Measurements from ENCODE around the gene ZNF536. TPM values are rescaled to one million over a fixed set of nuclear protein-coding genes. Genes with fewer than 3 reads are reported as not detected.

ZNF536 gene
- total and polyA plus RNA-seq, 10 of the 15 experiments (the other 5 are each of a cell fraction or from before 2014, with no cell fraction given), result not detected

DNA sequence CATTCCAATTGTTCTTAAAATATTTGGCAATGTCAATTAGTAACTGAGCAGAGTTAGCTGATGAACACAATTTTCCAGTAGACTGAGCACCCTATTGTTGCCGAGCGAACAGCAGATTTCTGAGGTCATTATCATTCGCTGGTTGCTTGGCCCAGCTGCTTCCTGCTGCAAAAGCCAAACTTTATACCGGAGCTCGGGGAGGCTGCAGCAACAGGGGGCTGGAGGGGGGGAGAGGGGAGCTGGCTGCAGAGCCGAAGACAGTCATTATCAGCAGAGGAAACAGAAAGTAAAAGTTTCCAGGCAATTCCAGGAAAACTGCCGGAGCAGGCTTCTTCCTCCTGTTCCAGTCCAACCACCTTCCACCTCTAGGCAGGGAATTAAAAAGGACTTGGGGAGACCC, 77.9 kb downstream of the ZNF536 start:
- H3K4me2 ChIP-seq (ENCODE audit: control insufficient read depth, insufficient read depth), result no peak overlapping the region
- ChIA-PET SMC1A (ENCODE audit: uncharacterized antibody, unreplicated experiment) (no interaction called here), CTCF (no interaction called here), RAD21 (ENCODE audit: unreplicated experiment) (no interaction called here), POLR2A (no interaction called here)
- H4K20me1 ChIP-seq (ENCODE audit: control insufficient read depth, insufficient read depth), result no peaks in the 10 kb centered on the region
- no peaks in the 10 kb centered on the region for H3K36me3 ChIP-seq (ENCODE audit: control insufficient read depth in 2 of 2, insufficient read depth in 2 of 2, low read length in 1 of 2)
- no peak overlapping the region for H3K4me3 ChIP-seq
- DNase-seq (ENCODE audit: low read depth, low spot score) (no peak), FAIRE-seq (no peak), ATAC-seq (no peak)
- BruUV-seq (replicated peaks), result no TSS peak
- H3K79me2 ChIP-seq (ENCODE audit: control insufficient read depth, insufficient read depth, low read length), result no peaks in the 10 kb centered on the region
- H3K9me3 ChIP-seq (replicated peaks; ENCODE audit: control insufficient read depth, insufficient read depth, low read length), result no peaks in the 10 kb centered on the region; the same call in 2 of the 3 replicates
- intact Hi-C loops (cut with micrococcal nuclease; ENCODE audit: unreplicated experiment), result no loop called here
- H3K4me1 ChIP-seq (ENCODE audit: control insufficient read depth, insufficient read depth, low read length), result no peaks in the 10 kb centered on the region
- in situ Hi-C loops (cut with MboI), result no loop called here
- no peak for TF ChIP-seq POLR2AphosphoS2 (IDR thresholded peaks at IDR 0.05; ENCODE audit: low read depth, low read length)
- TF ChIP-seq, protein P1, sequence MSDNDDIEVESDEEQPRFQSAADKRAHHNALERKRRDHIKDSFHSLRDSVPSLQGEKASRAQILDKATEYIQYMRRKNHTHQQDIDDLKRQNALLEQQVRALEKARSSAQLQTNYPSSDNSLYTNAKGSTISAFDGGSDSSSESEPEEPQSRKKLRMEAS (IDR thresholded peaks at IDR 0.05; ENCODE audit: low read depth, low read length), result no peak
- no peak for TF ChIP-seq BMI1 (IDR thresholded peaks at IDR 0.05; ENCODE audit: borderline replicate concordance)
- TF ChIP-seq BCL11A (IDR thresholded peaks at IDR 0.05; ENCODE audit: low read depth, low read length), result no peak
- no peak overlapping the region for H2AFZ ChIP-seq (ENCODE audit: control insufficient read depth, low read depth, low read length)
- H3K9ac ChIP-seq (ENCODE audit: control insufficient read depth, insufficient read depth, low read length), result no peak overlapping the region
- WGBS (ENCODE audit: insufficient coverage, insufficient replicate concordance, low lambda C conversion rate, missing lambda C conversion rate), result 1% methylated on average over 7 of the region's 7 CpGs
- H3K27ac ChIP-seq (ENCODE audit: control insufficient read depth, insufficient read depth), result no peak overlapping the region
- H3K27me3 ChIP-seq (replicated peaks in 1 of 2; ENCODE audit: control insufficient read depth in 2 of 2, insufficient read depth in 2 of 2, low read length in 1 of 2), result no peaks in the 10 kb centered on the region

DNA sequence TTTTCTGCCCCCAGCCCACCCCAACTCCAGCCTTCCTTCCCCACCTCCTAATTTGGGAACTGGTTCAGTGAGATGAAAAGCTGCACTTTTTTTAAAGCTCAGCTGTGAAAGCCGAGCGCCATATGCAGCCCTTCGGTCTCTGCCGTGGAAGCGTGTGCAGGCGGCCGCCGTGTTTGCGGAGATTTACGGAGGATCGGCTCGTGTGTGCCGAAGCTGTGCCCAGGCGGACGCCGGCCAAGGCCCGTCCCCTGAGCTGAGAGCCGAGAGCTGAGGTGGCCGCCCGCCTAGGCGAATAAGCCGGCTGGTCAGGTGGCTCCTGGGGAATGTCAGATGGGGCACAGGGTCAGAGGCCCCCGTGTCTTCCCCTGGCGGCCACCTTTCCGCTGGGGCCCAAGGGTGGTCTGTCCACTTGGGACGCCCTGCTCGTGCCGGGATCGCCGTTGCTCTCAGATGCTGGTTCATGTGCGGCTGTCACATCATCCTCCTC, 78.7 kb downstream of the ZNF536 start:
- BruUV-seq (replicated peaks), result no TSS peak
- no peaks in the 10 kb centered on the region for H4K20me1 ChIP-seq (ENCODE audit: control insufficient read depth, insufficient read depth)
- H3K27ac ChIP-seq (ENCODE audit: control insufficient read depth, insufficient read depth), result no peak overlapping the region
- intact Hi-C loops (cut with micrococcal nuclease; ENCODE audit: unreplicated experiment), result no loop called here
- SMC1A ChIA-PET (ENCODE audit: uncharacterized antibody, unreplicated experiment), result no interaction called here
- CTCF ChIA-PET, result no interaction called here
- DNase-seq (ENCODE audit: low read depth, low spot score), result no peak
- no peaks in the 10 kb centered on the region for H3K4me1 ChIP-seq (ENCODE audit: control insufficient read depth, insufficient read depth, low read length)
- WGBS (ENCODE audit: insufficient coverage, insufficient replicate concordance, low lambda C conversion rate, missing lambda C conversion rate), result 65% methylated on average over 31 of the region's 31 CpGs
- H3K4me2 ChIP-seq (ENCODE audit: control insufficient read depth, insufficient read depth), result no peak overlapping the region
- H3K27me3 ChIP-seq (replicated peaks in 1 of 2; ENCODE audit: control insufficient read depth in 2 of 2, insufficient read depth in 2 of 2, low read length in 1 of 2), result no peaks in the 10 kb centered on the region
- no peak for TF ChIP-seq KAT2A (conservative IDR thresholded peaks at IDR 0.05; ENCODE audit: control insufficient read depth, low read depth, low read length)
- TF ChIP-seq, protein P2, sequence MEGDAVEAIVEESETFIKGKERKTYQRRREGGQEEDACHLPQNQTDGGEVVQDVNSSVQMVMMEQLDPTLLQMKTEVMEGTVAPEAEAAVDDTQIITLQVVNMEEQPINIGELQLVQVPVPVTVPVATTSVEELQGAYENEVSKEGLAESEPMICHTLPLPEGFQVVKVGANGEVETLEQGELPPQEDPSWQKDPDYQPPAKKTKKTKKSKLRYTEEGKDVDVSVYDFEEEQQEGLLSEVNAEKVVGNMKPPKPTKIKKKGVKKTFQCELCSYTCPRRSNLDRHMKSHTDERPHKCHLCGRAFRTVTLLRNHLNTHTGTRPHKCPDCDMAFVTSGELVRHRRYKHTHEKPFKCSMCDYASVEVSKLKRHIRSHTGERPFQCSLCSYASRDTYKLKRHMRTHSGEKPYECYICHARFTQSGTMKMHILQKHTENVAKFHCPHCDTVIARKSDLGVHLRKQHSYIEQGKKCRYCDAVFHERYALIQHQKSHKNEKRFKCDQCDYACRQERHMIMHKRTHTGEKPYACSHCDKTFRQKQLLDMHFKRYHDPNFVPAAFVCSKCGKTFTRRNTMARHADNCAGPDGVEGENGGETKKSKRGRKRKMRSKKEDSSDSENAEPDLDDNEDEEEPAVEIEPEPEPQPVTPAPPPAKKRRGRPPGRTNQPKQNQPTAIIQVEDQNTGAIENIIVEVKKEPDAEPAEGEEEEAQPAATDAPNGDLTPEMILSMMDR (IDR thresholded peaks at IDR 0.05 in 2 of 3, conservative IDR thresholded peaks at IDR 0.05 in 1 of 3; ENCODE audit: control insufficient read depth in 2 of 3, extremely low read depth in 1 of 3, insufficient read depth in 1 of 3, low read depth in 3 of 3, low read length in 3 of 3), result no peak
- TF ChIP-seq TBL1XR1 (IDR thresholded peaks at IDR 0.05; ENCODE audit: low read depth, low read length), result no peak
- H2AFZ ChIP-seq (ENCODE audit: control insufficient read depth, low read depth, low read length), result no peak overlapping the region
- FAIRE-seq, result no peak
- H3K36me3 ChIP-seq (ENCODE audit: control insufficient read depth in 2 of 2, insufficient read depth in 2 of 2, low read length in 1 of 2), result no peaks in the 10 kb centered on the region
- no peak overlapping the region for H3K9ac ChIP-seq (ENCODE audit: control insufficient read depth, insufficient read depth, low read length)
- ATAC-seq, result no peak
- no peaks in the 10 kb centered on the region for H3K9me3 ChIP-seq (replicated peaks; ENCODE audit: control insufficient read depth, insufficient read depth, low read length)
- RAD21 ChIA-PET (ENCODE audit: unreplicated experiment), result no interaction called here
- POLR2A ChIA-PET, result no interaction called here
- H3K79me2 ChIP-seq (ENCODE audit: control insufficient read depth, insufficient read depth, low read length), result no peaks in the 10 kb centered on the region
- in situ Hi-C loops (cut with MboI), result no loop called here
- H3K4me3 ChIP-seq, result no peak overlapping the region
